GM18498 (cell line): Measurements from ENCODE around the gene TET1.
A peak's percentile ranks its signal among the peaks of the same experiment; 100 is the strongest.
"Not testable (repeated sequence)": the region's sequence is repeated elsewhere in the genome, so short reads cannot be mapped to it uniquely, and the experiment has no call there.

Experiments used
- ATAC-seq: cut with Tn5 transposase; IDR thresholded peaks from one replicate; pipeline ENCODE4 v1.9.1; 2021; ENCODE audit warnings: mild to moderate bottlenecking, moderate library complexity; ENCODE audit not compliant: unreplicated experiment

Gene TET1

DNA sequence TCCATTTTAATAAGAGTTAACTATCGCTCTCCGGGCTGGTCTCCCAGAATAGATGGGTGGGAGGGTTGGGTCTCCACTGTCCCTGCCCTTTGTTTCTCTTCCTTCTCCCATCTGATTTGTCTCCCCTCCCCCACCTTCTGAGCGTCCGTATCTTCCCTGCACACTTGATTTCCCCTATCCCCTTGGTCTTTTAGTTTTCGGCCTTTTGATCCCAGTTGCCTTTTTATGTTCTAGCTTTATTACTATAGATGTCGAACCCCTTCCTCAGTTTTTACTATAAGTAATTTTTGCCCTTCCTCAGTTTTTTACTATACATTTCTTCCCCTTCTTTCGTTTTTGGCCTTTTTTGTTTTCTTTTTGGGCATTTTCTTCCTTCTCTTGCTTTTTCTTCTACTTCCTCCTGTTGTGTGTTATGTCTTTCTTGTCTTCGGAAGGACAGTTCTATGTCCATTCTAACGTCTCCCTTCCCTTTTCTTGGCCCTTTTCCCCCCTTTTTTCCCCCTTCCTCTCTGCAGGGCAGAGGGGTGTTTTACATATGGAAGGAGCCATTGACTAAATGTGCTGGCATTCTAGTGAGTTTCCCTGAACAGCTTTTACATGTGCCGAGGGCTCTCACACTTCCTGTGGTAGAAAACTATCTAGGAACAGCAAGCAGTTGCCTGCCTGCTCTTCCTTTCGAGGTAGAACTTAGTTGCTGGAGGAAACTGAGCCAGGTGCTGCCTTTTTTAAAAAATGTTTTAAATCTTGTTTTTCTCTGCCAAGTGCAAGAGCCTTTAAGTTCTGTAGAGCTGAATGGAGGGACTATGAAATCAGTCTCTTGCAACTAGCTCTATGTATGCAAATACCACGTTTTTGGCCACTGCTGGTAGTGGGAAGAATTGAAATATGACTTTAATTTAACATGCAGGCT is 2.8 kb downstream of the TET1 start:
- ATAC-seq = no peak

GRCh38 chr10:68564712-68565111 is 4.6 kb downstream of the TET1 start:
- no peak for ATAC-seq

DNA sequence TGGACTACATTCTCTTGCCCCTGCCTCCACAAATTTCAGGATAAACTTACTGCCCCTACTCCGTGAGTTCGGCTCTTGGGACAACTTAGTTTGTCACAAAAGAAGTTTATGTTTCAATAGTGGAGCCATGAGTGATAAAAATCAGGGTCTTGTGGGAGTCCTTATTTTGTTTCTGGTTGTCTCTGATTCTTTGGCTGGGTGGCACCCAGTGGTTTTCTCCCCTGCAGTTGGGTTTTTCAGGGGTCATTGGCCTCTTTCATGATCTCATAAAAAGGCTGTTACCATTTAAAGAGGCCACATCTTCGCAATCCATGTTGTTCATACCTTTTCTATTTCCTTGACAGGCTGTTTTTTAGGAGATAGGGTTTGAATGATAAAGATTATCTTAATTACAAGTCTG is 5.5 kb downstream of the TET1 start:
- ATAC-seq = no peak

- no peak for ATAC-seq
Observed at GRCh38 chr10:68566351-68566750, 6.2 kb downstream of the TET1 start.

DNA sequence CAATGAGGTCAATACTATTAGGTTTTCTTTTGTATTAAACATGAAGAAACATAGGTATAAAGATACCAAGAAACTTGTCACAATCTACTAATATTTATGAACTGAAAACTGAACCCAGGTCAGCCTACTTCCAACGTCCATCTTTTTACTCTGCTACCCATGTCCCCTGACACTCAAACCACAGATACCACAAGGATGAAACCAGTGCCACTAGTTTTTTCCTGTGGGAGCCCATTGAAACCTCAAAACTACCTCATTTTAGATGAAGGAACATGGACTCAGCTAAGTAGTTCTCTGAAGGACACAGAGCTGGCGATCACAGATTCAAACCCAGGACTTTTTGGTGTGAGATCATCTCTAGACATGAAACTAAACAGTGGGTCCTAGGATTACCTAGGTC is 6.8 kb downstream of the TET1 start:
- ATAC-seq = no peak

DNA sequence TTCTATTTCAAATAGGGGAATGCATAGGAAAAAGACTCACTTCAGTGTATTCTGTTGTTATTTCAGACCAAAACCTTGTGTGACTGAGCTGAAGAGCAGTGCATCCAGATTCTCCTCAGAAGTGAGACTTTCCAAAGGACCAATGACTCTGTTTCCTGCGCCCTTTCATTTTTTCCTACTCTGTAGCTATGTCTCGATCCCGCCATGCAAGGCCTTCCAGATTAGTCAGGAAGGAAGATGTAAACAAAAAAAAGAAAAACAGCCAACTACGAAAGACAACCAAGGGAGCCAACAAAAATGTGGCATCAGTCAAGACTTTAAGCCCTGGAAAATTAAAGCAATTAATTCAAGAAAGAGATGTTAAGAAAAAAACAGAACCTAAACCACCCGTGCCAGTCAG is 12.0 kb downstream of the TET1 start:
- no peak for ATAC-seq

DNA sequence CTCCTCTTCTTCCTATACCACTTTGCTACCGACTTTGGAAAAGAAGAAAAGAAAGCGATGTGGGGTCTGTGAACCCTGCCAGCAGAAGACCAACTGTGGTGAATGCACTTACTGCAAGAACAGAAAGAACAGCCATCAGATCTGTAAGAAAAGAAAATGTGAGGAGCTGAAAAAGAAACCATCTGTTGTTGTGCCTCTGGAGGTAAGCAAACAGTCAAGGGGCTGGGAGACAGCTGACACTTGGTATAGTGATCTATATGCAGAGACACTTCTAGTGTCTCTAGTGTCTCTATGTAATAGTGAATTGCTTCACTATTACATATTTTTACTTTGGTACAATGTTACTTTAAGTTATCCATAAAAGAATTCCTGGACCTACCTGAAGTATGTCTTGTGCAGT is 13.9 kb downstream of the TET1 start:
- no peak for ATAC-seq

GRCh38 chr10:68576118-68576517 is 16.0 kb downstream of the TET1 start:
- ATAC-seq = no peak

- no peak for ATAC-seq
Observed at GRCh38 chr10:68578974-68579373, 18.8 kb downstream of the TET1 start.

DNA sequence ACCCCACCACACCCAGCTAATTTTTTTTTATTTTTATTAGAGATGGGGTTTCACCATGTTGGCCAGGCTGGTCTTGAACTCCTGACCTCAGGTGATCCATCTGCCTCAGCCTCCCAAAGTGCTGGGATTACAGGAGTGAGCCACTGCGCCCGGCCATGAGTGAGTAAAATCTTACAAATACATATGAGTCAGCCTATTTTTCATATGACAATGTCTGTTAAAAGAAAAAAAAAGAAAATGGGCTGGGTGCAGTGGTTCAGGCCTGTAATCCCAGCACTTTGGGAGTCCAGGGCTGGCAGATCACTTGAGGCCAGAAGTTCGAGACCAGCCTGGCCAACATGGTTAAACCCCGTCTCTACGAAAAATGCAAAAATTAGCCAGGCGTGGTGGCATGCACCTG is 24.1 kb downstream of the TET1 start:
- ATAC-seq = not testable (repeated sequence)

GRCh38 chr10:68586606-68587305 is 26.6 kb downstream of the TET1 start:
- ATAC-seq = no peak

GRCh38 chr10:68594405-68594804 is 34.3 kb downstream of the TET1 start:
- no peak for ATAC-seq

DNA sequence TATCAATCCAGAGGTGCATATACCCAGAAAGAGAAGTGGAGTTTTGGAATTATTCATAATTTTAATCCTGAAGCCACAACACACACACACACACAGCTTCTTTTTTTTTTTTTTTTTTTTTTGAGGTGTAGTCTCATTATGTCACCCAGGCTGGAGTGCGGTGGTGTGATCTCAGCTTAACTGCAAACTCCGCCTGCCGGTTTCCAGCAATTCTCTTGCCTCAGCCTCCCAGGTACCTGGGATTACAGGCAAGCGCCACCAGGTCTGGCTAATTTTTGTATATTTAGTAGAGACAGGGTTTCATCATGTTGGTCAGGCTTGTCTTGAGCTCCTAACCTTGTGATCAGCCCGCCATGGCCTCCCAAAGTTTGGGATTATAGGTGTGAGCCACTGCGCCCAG is 35.4 kb downstream of the TET1 start:
- no peak for ATAC-seq

- no peak for ATAC-seq
Observed at GRCh38 chr10:68597407-68597806, 37.3 kb downstream of the TET1 start.

DNA sequence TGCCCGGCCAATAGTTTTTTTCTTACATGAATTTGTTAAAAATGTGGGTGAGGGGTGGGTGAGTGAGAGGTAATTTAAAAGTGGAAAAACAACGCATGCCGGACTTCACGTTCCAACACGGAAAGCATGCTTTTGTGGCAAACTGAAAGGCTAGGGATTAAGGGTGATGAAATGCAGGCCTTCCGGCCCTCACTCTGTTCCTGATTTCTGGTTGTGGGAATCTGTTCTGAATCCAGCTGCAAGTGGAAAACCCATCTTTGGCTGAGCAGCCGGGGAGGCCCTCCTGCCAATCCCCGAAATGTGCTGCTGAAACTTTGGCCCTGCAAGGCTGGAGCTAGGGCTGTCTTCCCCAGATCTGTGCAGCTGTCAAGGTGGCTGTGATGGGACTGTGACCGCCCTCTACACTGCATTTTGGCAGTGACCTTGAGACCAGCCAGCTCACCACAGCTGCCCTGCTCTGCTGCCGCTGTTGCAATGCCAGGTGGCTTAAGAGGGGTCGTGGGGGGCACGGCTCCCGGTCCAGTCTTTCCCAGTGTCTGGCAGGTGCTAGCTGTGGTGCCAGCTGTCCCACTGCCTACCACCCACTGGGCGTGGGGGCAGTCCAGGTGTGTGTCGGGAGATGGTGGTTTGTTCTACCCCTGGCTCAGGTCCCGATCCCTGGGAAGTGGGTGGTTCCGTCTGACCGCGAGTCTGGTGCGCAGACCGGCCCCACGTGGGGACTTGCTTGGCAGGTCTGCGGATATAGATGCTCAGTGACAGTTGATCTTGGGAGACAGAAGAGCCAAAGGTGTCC is 39.0 kb downstream of the TET1 start:
- ATAC-seq = no peak

- ATAC-seq = no peak
Observed at GRCh38 chr10:68599771-68600040, 39.6 kb downstream of the TET1 start.

- ATAC-seq = peak; percentile 83
Observed at GRCh38 chr10:68600041-68600778, 40.1 kb downstream of the TET1 start.

DNA sequence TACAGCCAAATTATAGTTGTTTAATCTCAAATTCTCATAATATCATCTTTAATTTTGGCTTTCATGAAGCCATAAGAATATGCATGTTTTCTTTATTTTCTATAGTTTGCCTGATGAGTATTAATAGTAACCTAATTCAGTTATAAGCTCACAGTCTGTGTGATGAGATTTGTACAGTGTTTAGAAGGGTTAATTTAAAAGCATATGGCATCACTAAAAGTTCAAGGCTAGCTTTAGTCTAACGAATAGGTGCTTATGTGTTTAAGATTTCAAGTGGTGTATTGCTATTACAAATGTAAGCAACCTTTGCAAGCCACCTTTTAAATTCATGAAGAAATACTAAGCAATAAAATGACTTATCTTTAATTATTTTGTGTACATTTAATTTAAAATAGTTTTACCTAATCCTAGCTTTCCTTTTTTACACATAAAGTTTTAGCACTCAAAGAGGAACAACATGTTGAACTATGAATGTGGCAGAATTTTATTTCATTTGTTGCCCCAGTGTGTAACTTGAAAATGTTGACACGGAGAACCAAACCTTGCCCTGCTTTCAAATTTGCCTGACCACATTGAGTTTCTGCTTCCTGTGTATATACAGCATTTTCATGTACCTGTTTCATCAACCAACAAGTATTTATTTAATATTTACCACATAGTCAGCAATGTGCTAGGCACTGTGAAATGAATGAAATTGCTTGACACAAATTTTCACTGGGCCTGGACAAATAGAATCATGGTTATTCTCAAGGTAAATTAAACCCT is 41.5 kb downstream of the TET1 start:
- ATAC-seq = no peak

GRCh38 chr10:68602434-68602833 is 42.3 kb downstream of the TET1 start:
- ATAC-seq = no peak

DNA sequence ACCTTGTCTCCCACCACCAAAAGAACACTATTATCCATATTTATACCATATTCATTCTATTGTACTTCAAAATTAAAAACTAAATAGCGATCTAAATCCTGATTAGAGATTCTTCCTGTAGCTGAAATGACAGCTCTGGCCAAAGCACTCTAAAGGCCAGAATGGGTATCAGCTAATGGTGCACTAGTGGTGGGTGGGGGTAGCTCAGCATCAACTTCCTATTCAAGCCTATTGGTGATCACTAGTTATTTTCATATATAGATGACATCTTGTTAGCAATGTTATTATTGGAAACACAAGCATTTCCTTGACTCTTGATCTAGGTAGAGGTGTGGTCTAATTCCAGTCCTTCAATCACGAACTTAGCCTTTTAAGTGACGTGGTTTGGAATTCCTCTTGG is 43.6 kb downstream of the TET1 start:
- ATAC-seq = no peak
